Endothelial cell of umbilical vein (primary cell): ENCODE data around the gene AKAP12. TPM values are rescaled to one million over a fixed set of nuclear protein-coding genes. Genes with fewer than 3 reads are reported as not detected.

Experiments
- BruUV-seq: library from RNA; stranded (reverse); fragments of 400-500 nt; replicated peaks from 2 replicates; lab custom pipeline; 2021; lab: Mats Ljungman, UMichigan
- CTCF ChIA-PET: fragments of 300-600, 350-600 bp; sonication (Branson Sonifier 250); formaldehyde crosslinking; loops from one replicate; lab custom pipeline; 2021; ENCODE audit warnings: antibody characterized with exemption, inconsistent platforms; lab: Charles Lee
- POLR2A ChIA-PET: fragments of 300-600, 350-600 bp; sonication (Branson Sonifier 250); formaldehyde crosslinking; loops from one replicate; lab custom pipeline; 2021; ENCODE audit warnings: antibody characterized with exemption, inconsistent platforms; lab: Charles Lee
- DNase-seq: peaks from one replicate; pipeline ENCODE4 v3.0.0-alpha.2; 2011; ENCODE audit warnings: low read depth, low spot score
- FAIRE-seq: peaks from 2 replicates; lab custom pipeline; 2011; peaks lifted over from hg19 to GRCh38; lab: Jason Lieb, UNC
- H2AFZ ChIP-seq: 2 replicates; pipeline ENCODE4 v1.6.0; 2012; ENCODE audit warnings: low read depth, low read length, control low read depth, inconsistent platforms
- H3K27ac ChIP-seq: 2 replicates; pipeline ENCODE4 v1.5.1; 2011; ENCODE audit warnings: low read depth, mild to moderate bottlenecking, control low read depth, low read length, moderate library complexity; ENCODE audit not compliant: insufficient read depth
- H3K27me3 ChIP-seq, 2 experiments: 2 replicates each; pipeline versions ENCODE4 v1.6.0 to v1.6.1; 2011; ENCODE audit warnings: low read length in 2 of 2, mixed read lengths in 1 of 2; ENCODE audit not compliant: control insufficient read depth in 2 of 2, insufficient read depth in 2 of 2
- H3K36me3 ChIP-seq, 2 experiments: 2 replicates in 1 of 2; 3 replicates in 1 of 2; pipeline ENCODE4 v1.5.1; 2011; ENCODE audit warnings: low read length in 2 of 2, mild to moderate bottlenecking in 1 of 2, moderate library complexity in 1 of 2; ENCODE audit not compliant: control insufficient read depth in 2 of 2, insufficient read depth in 2 of 2; ENCODE audit errors: extremely low read depth in 1 of 2
- H3K4me1 ChIP-seq: 3 replicates; pipeline ENCODE4 v1.5.1; 2011; ENCODE audit warnings: mild to moderate bottlenecking, low read length; ENCODE audit not compliant: control insufficient read depth, insufficient read depth; ENCODE audit errors: extremely low read depth
- H3K4me2 ChIP-seq: 2 replicates; pipeline ENCODE4 v1.6.1; 2011; ENCODE audit warnings: low read length, control low read depth, mixed read lengths; ENCODE audit not compliant: insufficient read depth
- H3K4me3 ChIP-seq, 3 experiments: fragments of 200-600 bp in 1 of 3; sonication (generic), shearing (Covaris generic) in 1 of 3; replicated peaks in 1 of 3; 2 replicates each; pipeline ENCODE4 v1.5.1; 2011 to 2016; ENCODE audit warnings: control low read depth in 3 of 3, low read length in 3 of 3, mild to moderate bottlenecking in 2 of 3, inconsistent platforms in 1 of 3, low read depth in 1 of 3, moderate library complexity in 1 of 3; ENCODE audit not compliant: insufficient read depth in 1 of 3
- H3K79me2 ChIP-seq: 2 replicates; pipeline ENCODE4 v1.6.0; 2012; ENCODE audit warnings: low read length, inconsistent platforms; ENCODE audit not compliant: control insufficient read depth, insufficient read depth
- H3K9ac ChIP-seq: replicated peaks from 2 replicates; pipeline ENCODE3; 2011; ENCODE audit warnings: low read length, control low read depth; ENCODE audit not compliant: insufficient read depth; ENCODE audit errors: extremely low read depth
- H3K9me1 ChIP-seq: replicated peaks from 3 replicates; pipeline ENCODE4 v1.6.0; 2011; ENCODE audit warnings: mild to moderate bottlenecking, low read length; ENCODE audit not compliant: control insufficient read depth, insufficient read depth; ENCODE audit errors: extremely low read depth
- H3K9me3 ChIP-seq: replicated peaks from 2 replicates; pipeline ENCODE4 v1.5.1; 2012; ENCODE audit warnings: low read length, inconsistent platforms; ENCODE audit not compliant: control insufficient read depth, insufficient read depth
- H4K20me1 ChIP-seq: replicated peaks from 2 replicates; pipeline ENCODE3; 2011; ENCODE audit warnings: mild to moderate bottlenecking, low read length; ENCODE audit not compliant: control insufficient read depth, insufficient read depth; ENCODE audit errors: extremely low read depth
- EZH2 ChIP-seq: IDR thresholded peaks from 2 replicates; pipeline ENCODE4 v1.6.1; 2012; ENCODE audit warnings: borderline replicate concordance, low read depth, mild to moderate bottlenecking, moderate library complexity, low read length, inconsistent platforms; ENCODE audit not compliant: severe bottlenecking
- FOS ChIP-seq: IDR thresholded peaks from 2 replicates; pipeline ENCODE4 v1.6.1; 2011; ENCODE audit warnings: mild to moderate bottlenecking, low read length, moderate library complexity, borderline replicate concordance; ENCODE audit not compliant: insufficient read depth
- GATA2 ChIP-seq: IDR thresholded peaks from 2 replicates; pipeline ENCODE4 v1.7.0; 2011; ENCODE audit warnings: low read depth, mild to moderate bottlenecking, moderate library complexity, mixed read lengths, low read length; ENCODE audit not compliant: insufficient read length, insufficient read depth
- JUN ChIP-seq: IDR thresholded peaks from 2 replicates; pipeline ENCODE4 v1.6.1; 2011; ENCODE audit warnings: borderline replicate concordance, low read depth; ENCODE audit not compliant: insufficient read length, insufficient read depth
- MYC ChIP-seq: IDR thresholded peaks from one replicate; pipeline ENCODE4 v1.6.1; 2011; ENCODE audit warnings: mild to moderate bottlenecking, low read depth, low read length
- POLR2A ChIP-seq: IDR thresholded peaks from 2 replicates; pipeline ENCODE4 v1.6.1; 2012; ENCODE audit warnings: low read depth, mild to moderate bottlenecking, control low read depth, low read length
- POLR2AphosphoS5 ChIP-seq: IDR thresholded peaks from 2 replicates; pipeline ENCODE4 v1.6.1; 2012; ENCODE audit warnings: low read depth, mild to moderate bottlenecking, control low read depth, low read length, moderate library complexity; ENCODE audit not compliant: insufficient read depth
- dilution Hi-C: fragments of 300-500 bp; cut with MboI; formaldehyde crosslinking; loops from one replicate; pipeline ENCODE4 v1.15.0; 2019; ENCODE audit warnings: low sequenced_read_pairs; ENCODE audit not compliant: extremely low pct_ligation_motif_present
- intact Hi-C: fragments of 100-400 bp; cut with micrococcal nuclease; formaldehyde crosslinking; loops from one replicate; pipeline ENCODE4 v1.10.0; 2022
- polyA plus RNA-seq, 4 experiments: library from polyadenylated mRNA; depleted of rRNA in 3 of 4; stranded (reverse) in 3 of 4; unstranded in 1 of 4; fragments of >200 nt; gene quantifications; 2 replicates each; pipeline versions ENCODE4 v1.2.1 to v1.2.3, GENCODE V29; 2011 to 2012; ENCODE audit warnings: missing spikeins in 1 of 4
- total RNA-seq: library from RNA; stranded (reverse); gene quantifications from 2 replicates; pipeline ENCODE4 v1.2.3, GENCODE V29; 2021
- TF ChIP-seq, protein P1 (sequence below): IDR thresholded peaks from 2 replicates; pipeline ENCODE4 v1.6.1; 2011; ENCODE audit not compliant: insufficient read depth, insufficient read length
- TF ChIP-seq, protein P2 (sequence below), 2 donors: IDR thresholded peaks; 1 replicate in 1 of 2; 2 replicates in 1 of 2; pipeline ENCODE4 v1.5.1; 2011; ENCODE audit warnings: low read length in 2 of 2, mild to moderate bottlenecking in 2 of 2, moderate library complexity in 2 of 2, control low read depth in 1 of 2, inconsistent platforms in 1 of 2, low read depth in 1 of 2; ENCODE audit not compliant: insufficient read depth in 1 of 2; ENCODE audit errors: extremely low read depth in 1 of 2

Gene AKAP12
- total and polyA plus RNA-seq, 2 donors (not counting 3 experiments of a cell fraction or from before 2014, with no cell fraction given) = 46.9 to 340 TPM

DNA sequence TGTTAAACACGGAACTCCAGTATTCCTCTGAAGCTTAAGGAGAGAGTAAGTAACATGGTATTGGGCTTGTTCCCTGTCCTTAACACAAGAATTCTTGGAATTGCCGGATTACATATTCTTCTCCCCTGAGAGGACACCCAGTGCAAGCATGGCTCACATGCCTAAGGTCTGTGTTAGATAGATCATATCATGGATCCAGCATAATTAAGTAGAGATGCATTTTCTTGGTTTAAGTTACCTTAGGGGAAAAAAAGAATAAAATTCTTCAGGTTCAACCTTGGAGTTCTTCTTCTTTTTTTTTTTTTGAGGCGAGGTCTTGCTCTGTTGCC lies 53.9 kb downstream of the AKAP12 start:
- CTCF ChIA-PET = interaction anchor here (0.7 kb wide), 1 partner anchor 10 kb away, joined by 3 read pairs; no protein-coding TSS in a partner anchor
- peaks cover 6% of the 10 kb centered on the region for H3K4me1 ChIP-seq
- no peaks in the 10 kb centered on the region for H4K20me1 ChIP-seq
- dilution Hi-C loops (no loop called here), intact Hi-C loops (no loop called here)
- no peak overlapping the region for H3K4me3 ChIP-seq
- no peak overlapping the region for H3K27ac ChIP-seq
- peaks cover 91% of the 10 kb centered on the region for H3K79me2 ChIP-seq
- H3K4me2 ChIP-seq = no peak overlapping the region
- no TSS peak for BruUV-seq
- TF ChIP-seq POLR2A (no peak), MYC (no peak), JUN (no peak), GATA2 (no peak), EZH2 (no peak), FOS (no peak), POLR2AphosphoS5 (no peak)
- TF ChIP-seq, protein P1, sequence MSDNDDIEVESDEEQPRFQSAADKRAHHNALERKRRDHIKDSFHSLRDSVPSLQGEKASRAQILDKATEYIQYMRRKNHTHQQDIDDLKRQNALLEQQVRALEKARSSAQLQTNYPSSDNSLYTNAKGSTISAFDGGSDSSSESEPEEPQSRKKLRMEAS = no peak
- TF ChIP-seq, protein P2, sequence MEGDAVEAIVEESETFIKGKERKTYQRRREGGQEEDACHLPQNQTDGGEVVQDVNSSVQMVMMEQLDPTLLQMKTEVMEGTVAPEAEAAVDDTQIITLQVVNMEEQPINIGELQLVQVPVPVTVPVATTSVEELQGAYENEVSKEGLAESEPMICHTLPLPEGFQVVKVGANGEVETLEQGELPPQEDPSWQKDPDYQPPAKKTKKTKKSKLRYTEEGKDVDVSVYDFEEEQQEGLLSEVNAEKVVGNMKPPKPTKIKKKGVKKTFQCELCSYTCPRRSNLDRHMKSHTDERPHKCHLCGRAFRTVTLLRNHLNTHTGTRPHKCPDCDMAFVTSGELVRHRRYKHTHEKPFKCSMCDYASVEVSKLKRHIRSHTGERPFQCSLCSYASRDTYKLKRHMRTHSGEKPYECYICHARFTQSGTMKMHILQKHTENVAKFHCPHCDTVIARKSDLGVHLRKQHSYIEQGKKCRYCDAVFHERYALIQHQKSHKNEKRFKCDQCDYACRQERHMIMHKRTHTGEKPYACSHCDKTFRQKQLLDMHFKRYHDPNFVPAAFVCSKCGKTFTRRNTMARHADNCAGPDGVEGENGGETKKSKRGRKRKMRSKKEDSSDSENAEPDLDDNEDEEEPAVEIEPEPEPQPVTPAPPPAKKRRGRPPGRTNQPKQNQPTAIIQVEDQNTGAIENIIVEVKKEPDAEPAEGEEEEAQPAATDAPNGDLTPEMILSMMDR (IDR thresholded peaks at IDR 0.05; ENCODE audit: extremely low read depth in 1 of 2, insufficient read depth in 1 of 2, low read depth in 1 of 2, low read length in 2 of 2) = no peak
- DNase-seq = no peak
- no peak for FAIRE-seq
- H3K9me3 ChIP-seq = no peaks in the 10 kb centered on the region
- H3K9me1 ChIP-seq = no peaks in the 10 kb centered on the region
- POLR2A ChIA-PET = no interaction called here
- H3K27me3 ChIP-seq = no peaks in the 10 kb centered on the region
- H3K9ac ChIP-seq = no peak overlapping the region
- no peaks in the 10 kb centered on the region for H3K36me3 ChIP-seq
- no peak overlapping the region for H2AFZ ChIP-seq
